Stomach (tissue), 9 donors: ENCODE data around the gene GPR183. TPM values are rescaled to one million over a fixed set of nuclear protein-coding genes. Genes with fewer than 3 reads are reported as not detected.
A peak's percentile ranks its signal among the peaks of the same experiment; 100 is the strongest.

Experiments
- DNase-seq, 2 donors: peaks; one replicate each; pipeline versions ENCODE4 v3.0.0 to v3.0.0-alpha.2; 2013 to 2019
- H3K27ac ChIP-seq, 5 donors: fragments of 200-600 bp in 4 of 5; sonication (generic) in 4 of 5; one replicate each; pipeline ENCODE4 v1.5.1; 2013 to 2019; ENCODE audit warnings: mild to moderate bottlenecking in 1 of 5, moderate library complexity in 1 of 5
- H3K27me3 ChIP-seq, 3 donors: fragments of 200-600 bp; sonication (generic); one replicate each; pipeline ENCODE4 v1.5.1; 2017 to 2019; ENCODE audit warnings: mixed run types in 1 of 3
- H3K36me3 ChIP-seq, 4 donors: fragments of 200-600 bp; sonication (generic); 1 replicate in 3 of 4; 2 replicates in 1 of 4; pipeline ENCODE4 v1.5.1; 2016 to 2019
- H3K4me1 ChIP-seq, 4 donors: fragments of 200-600 bp; sonication (generic); one replicate each; pipeline ENCODE4 v1.5.1; 2016 to 2019
- H3K4me3 ChIP-seq, 4 donors: fragments of 200-600 bp; sonication (generic) in 3 of 4; one replicate each; pipeline ENCODE4 v1.5.1; 2016 to 2019; ENCODE audit warnings: mild to moderate bottlenecking in 1 of 4
- H3K9me3 ChIP-seq, 4 donors: fragments of 200-600 bp; sonication (generic); one replicate each; pipeline ENCODE4 v1.5.1; 2016 to 2019
- EP300 ChIP-seq: sonication (generic); formaldehyde crosslinking; IDR thresholded peaks from one replicate; pipeline ENCODE4 v1.6.1; 2017; ENCODE audit warnings: antibody characterized with exemption
- POLR2A ChIP-seq, 4 donors: fragments of 450-650 bp; IDR thresholded peaks; one replicate each; pipeline ENCODE4 v1.6.1; 2016; ENCODE audit warnings: antibody characterized with exemption in 4 of 4, control low read depth in 2 of 4, mild to moderate bottlenecking in 1 of 4, moderate library complexity in 1 of 4
- POLR2AphosphoS5 ChIP-seq, 3 donors: sonication (generic); formaldehyde crosslinking; IDR thresholded peaks; one replicate each; pipeline ENCODE4 v1.6.1; 2016; ENCODE audit warnings: antibody characterized with exemption in 3 of 3
- WGBS, 5 donors: extraction: QIAGEN DNeasy Blood & Tissue Kit in 3 of 5; methylation state at CpG; one replicate each; pipeline versions ENCODE4 v1.1.5 to v1.1.7; 2013 to 2018; 5-methylcytosine and 5-hydroxymethylcytosine counted together
- intact Hi-C: fragments of 100-400 bp; cut with DNase I; formaldehyde crosslinking; loops from one replicate; pipeline ENCODE4 v1.15.1; 2023; ENCODE audit warnings: low total_unique reads
- polyA plus RNA-seq, 3 donors: library from polyadenylated mRNA; stranded (reverse); fragments of 200-250 nt; gene quantifications; one replicate each; pipeline ENCODE4 v1.2.3, GENCODE V29; 2013
- total RNA-seq, 5 donors: library from RNA; depleted of rRNA; stranded (reverse); fragments of >200 nt; gene quantifications; one replicate each; pipeline versions ENCODE4 v1.1.0 to v1.2.3, GENCODE V29; 2014 to 2016
- TF ChIP-seq, protein P1 (sequence below), 7 experiments: fragments of 450-650 bp in 4 of 7; fragments of 200-600 bp in 3 of 7; sonication (generic) in 3 of 7; IDR thresholded peaks; one replicate each; pipeline ENCODE4 v1.5.1; 2016 to 2019; ENCODE audit warnings: antibody characterized with exemption in 7 of 7, control low read depth in 2 of 7, mild to moderate bottlenecking in 1 of 7
- donor health status: healthy with polysubstance abuse.
- donor health status: Bipolar disorder and iron deficiency.
- donor health status: healthy.

GPR183 gene
- total and polyA plus RNA-seq, 8 donors: 0.58 to 24.4 (median 9.6) TPM

DNA sequence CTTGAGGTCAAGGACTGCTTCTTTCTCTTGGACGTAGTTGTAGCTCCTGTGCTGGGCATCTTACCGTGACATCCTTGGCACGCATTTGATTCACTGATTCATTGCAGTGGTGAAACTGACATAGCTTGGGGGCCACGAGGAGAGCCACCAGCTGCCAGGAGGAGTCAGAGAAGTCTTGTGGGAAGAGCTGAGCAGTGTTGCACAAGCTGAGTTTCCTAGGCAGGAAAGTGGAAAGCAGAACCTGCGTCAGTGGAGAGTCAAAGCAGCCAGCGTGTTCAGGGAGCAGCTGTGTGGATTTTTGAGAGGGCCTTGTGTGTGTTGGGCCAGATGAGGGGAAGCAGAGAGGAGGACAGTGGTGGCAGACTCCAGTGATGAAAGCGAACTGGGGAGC, 5.3 kb upstream of the GPR183 start:
- Histone ChIP-seq H3K27me3 (no peaks in the 10 kb centered on the region), H3K36me3 (peaks cover 0 to 7% (median 0%) of the 10 kb centered on the region in 4 donors), H3K27ac (peak overlapping the region in 4 of 5 donors; percentile 17 to 61 (median 57)), H3K4me1 (peaks cover 0 to 48% (median 15%) of the 10 kb centered on the region in 4 donors), H3K9me3 (no peaks in the 10 kb centered on the region), H3K4me3 (no peak overlapping the region)
- TF ChIP-seq, protein P1, sequence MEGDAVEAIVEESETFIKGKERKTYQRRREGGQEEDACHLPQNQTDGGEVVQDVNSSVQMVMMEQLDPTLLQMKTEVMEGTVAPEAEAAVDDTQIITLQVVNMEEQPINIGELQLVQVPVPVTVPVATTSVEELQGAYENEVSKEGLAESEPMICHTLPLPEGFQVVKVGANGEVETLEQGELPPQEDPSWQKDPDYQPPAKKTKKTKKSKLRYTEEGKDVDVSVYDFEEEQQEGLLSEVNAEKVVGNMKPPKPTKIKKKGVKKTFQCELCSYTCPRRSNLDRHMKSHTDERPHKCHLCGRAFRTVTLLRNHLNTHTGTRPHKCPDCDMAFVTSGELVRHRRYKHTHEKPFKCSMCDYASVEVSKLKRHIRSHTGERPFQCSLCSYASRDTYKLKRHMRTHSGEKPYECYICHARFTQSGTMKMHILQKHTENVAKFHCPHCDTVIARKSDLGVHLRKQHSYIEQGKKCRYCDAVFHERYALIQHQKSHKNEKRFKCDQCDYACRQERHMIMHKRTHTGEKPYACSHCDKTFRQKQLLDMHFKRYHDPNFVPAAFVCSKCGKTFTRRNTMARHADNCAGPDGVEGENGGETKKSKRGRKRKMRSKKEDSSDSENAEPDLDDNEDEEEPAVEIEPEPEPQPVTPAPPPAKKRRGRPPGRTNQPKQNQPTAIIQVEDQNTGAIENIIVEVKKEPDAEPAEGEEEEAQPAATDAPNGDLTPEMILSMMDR (IDR thresholded peaks at IDR 0.05): no peak
- peak in 2 of 3 donors; percentile 26 to 38 for TF ChIP-seq POLR2AphosphoS5 (IDR thresholded peaks at IDR 0.05)
- DNase-seq: peak in 1 of 2 donors; percentile 55
- 81 to 86% (median 85%) methylated on average over 7 of the region's 7 CpGs for WGBS, 5 donors
- intact Hi-C loops: no loop called here

DNA sequence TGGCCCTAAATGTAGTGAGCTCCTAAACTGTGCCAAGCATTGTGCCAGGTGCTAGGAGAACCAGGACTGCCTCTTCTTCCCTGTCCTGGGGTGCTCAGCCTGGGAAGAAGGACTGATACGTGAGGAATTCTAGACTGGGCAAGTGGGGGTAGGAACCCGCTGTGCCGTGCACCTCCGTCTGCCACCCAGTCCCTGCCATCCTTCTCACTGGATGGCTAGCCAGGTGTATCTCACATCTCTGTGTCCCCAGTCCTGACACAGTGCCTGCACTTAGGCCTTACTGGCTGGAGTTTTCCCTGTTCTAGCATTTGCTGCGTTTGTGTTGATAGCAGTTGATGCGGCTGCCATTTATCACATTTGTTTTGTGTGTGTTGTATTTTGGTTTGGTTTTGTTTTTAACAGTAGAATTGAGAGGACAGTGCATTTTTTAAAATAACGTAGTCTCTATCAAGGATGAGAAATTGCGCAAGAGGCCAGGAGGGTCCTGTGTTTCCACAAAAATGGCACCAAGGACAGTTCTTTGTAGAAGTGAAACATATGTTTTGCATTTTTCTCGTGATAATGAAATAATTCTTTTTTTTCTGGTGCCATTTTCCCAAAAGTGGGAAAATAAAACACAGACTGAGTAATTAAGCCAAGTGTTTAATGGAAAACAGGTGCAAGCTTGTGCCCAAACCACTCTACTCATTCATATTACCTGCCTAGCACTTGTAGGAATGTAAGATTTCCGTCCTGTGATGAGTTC, 4.7 kb upstream of the GPR183 start:
- peaks cover 0 to 49% (median 17%) of the 10 kb centered on the region in 4 donors for H3K4me1 ChIP-seq
- peak overlapping the region in 4 of 5 donors; percentile 17 to 61 (median 56) for H3K27ac ChIP-seq
- H3K27me3 ChIP-seq: no peaks in the 10 kb centered on the region
- peaks cover 0 to 5% (median 0%) of the 10 kb centered on the region in 4 donors for H3K36me3 ChIP-seq
- no peaks in the 10 kb centered on the region for H3K9me3 ChIP-seq
- DNase-seq: no peak
- TF ChIP-seq POLR2AphosphoS5 (IDR thresholded peaks at IDR 0.05) (no peak), EP300 (no peak), POLR2A (IDR thresholded peaks at IDR 0.05) (no peak)
- TF ChIP-seq, protein P1 (IDR thresholded peaks at IDR 0.05): no peak
- no peak overlapping the region for H3K4me3 ChIP-seq
- intact Hi-C loops: no loop called here
- WGBS, 5 donors: 85 to 92% (median 91%) methylated on average over 10 of the region's 10 CpGs

DNA sequence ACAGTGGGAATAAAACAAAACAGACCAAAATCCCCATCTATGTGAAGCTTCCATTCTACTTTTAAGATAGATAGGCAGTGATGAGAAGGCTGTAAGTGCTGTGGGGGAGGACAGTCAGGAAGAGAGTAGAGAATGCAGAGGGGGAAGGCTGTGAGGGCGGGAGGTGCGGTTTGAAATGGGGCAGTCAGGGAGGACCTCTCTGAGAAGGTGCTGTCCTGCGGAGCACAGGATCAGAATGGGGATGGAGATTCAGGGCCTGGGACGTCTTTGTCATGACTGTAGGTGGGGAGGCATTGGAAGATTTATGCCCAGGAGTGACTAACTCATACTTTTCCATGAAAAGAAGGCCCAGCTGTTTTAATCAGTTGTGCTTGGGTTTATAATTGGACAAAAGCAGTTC, 3.9 kb upstream of the GPR183 start:
- no peak for TF ChIP-seq POLR2A (IDR thresholded peaks at IDR 0.05)
- TF ChIP-seq, protein P1 (IDR thresholded peaks at IDR 0.05): no peak
- WGBS, 5 donors: 69 to 91% (median 87%) methylated on average over 4 of the region's 4 CpGs

DNA sequence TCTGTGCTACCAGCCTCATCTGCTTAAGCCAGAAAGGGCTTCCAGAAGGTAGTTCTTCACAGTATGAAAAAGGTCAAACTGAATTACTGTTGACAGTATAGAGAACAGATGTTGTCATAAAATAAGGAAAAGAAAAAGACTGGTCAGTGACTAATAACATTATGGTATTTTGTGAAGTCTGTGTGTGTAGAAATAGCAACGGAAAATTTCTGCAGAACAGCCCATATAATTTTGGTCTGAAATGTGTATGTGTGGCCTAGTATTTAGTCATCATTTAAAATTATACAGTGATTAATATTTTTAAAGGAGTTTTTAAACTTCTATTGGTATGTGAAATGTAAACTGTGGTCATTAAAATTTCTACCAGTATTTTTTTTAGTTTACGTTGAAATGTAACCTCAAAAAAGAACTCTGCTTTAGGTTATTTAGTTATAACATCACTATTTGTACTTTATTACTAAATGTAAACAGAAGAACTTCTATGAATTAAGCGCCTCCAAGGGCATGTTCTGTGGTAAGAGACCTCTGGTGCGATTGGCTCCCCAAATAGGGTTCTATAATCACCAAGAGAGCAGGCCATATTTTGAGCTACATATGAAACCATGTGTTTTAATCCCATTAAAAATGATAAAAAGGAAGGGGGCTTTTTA, 3.3 kb upstream of the GPR183 start:
- Histone ChIP-seq H3K27me3 (no peaks in the 10 kb centered on the region), H3K36me3 (peaks cover 0 to 3% (median 0%) of the 10 kb centered on the region in 4 donors), H3K4me3 (no peak overlapping the region), H3K27ac (peak overlapping the region in 2 of 5 donors; percentile 9 to 64), H3K9me3 (no peaks in the 10 kb centered on the region), H3K4me1 (peaks cover 0 to 49% (median 17%) of the 10 kb centered on the region in 4 donors)
- no peak for DNase-seq
- WGBS, 5 donors: 71 to 77% (median 73%) methylated on average over 4 of the region's 4 CpGs
- intact Hi-C loops: no loop called here
- TF ChIP-seq POLR2A (IDR thresholded peaks at IDR 0.05): no peak
- TF ChIP-seq POLR2AphosphoS5 (IDR thresholded peaks at IDR 0.05): no peak
- TF ChIP-seq, protein P1 (IDR thresholded peaks at IDR 0.05): no peak
- TF ChIP-seq EP300: no peak

More for the DNA sequence above, 3.9 kb upstream of the GPR183 start:
- Histone ChIP-seq H3K4me3 (no peak overlapping the region), H3K27ac (peak overlapping the region in 2 of 5 donors; percentile 52 to 59), H3K27me3 (no peaks in the 10 kb centered on the region), H3K4me1 (peaks cover 0 to 49% (median 17%) of the 10 kb centered on the region in 4 donors), H3K36me3 (peaks cover 0 to 3% (median 0%) of the 10 kb centered on the region in 4 donors), H3K9me3 (no peaks in the 10 kb centered on the region)
- intact Hi-C loops: no loop called here
- no peak for DNase-seq
